IgD-negative memory B cell (primary cell): ENCODE measurements around the gene INTS6. TPM values are rescaled to one million over a fixed set of nuclear protein-coding genes. Genes with fewer than 3 reads are reported as not detected.
A peak's percentile ranks its signal among the peaks of the same experiment; 100 is the strongest.

Experiments
- H3K27ac Mint-ChIP-seq, 3 donors: one replicate each; pipeline ENCODE4 v1.8.0; 2020 to 2022; ENCODE audit warnings: mild to moderate bottlenecking in 3 of 3, mixed read lengths in 3 of 3, moderate library complexity in 1 of 3
- H3K27me3 Mint-ChIP-seq: one replicate; pipeline ENCODE4 v1.8.0; 2021; ENCODE audit warnings: mixed read lengths
- H3K36me3 Mint-ChIP-seq: one replicate; pipeline ENCODE4 v1.8.0; 2020; ENCODE audit warnings: mild to moderate bottlenecking, mixed read lengths
- H3K4me1 Mint-ChIP-seq, 3 donors: one replicate each; pipeline ENCODE4 v1.8.0; 2020 to 2022; ENCODE audit warnings: mixed read lengths in 3 of 3, mild to moderate bottlenecking in 1 of 3
- H3K4me3 Mint-ChIP-seq, 4 donors: one replicate each; pipeline ENCODE4 v1.8.0; 2020 to 2022; ENCODE audit warnings: mild to moderate bottlenecking in 4 of 4, mixed read lengths in 4 of 4, moderate library complexity in 3 of 4
- H3K9me3 Mint-ChIP-seq, 3 donors: one replicate each; pipeline ENCODE4 v1.8.0; 2020 to 2021; ENCODE audit warnings: mixed read lengths in 3 of 3, mild to moderate bottlenecking in 1 of 3
- polyA plus RNA-seq: library from polyadenylated mRNA; unstranded; fragments of 300-500 nt; fragmentation: Illumina TruSeq; gene quantifications from one replicate; pipeline ENCODE4 v1.2.3, GENCODE V29; 2021

The INTS6 gene, protein sequence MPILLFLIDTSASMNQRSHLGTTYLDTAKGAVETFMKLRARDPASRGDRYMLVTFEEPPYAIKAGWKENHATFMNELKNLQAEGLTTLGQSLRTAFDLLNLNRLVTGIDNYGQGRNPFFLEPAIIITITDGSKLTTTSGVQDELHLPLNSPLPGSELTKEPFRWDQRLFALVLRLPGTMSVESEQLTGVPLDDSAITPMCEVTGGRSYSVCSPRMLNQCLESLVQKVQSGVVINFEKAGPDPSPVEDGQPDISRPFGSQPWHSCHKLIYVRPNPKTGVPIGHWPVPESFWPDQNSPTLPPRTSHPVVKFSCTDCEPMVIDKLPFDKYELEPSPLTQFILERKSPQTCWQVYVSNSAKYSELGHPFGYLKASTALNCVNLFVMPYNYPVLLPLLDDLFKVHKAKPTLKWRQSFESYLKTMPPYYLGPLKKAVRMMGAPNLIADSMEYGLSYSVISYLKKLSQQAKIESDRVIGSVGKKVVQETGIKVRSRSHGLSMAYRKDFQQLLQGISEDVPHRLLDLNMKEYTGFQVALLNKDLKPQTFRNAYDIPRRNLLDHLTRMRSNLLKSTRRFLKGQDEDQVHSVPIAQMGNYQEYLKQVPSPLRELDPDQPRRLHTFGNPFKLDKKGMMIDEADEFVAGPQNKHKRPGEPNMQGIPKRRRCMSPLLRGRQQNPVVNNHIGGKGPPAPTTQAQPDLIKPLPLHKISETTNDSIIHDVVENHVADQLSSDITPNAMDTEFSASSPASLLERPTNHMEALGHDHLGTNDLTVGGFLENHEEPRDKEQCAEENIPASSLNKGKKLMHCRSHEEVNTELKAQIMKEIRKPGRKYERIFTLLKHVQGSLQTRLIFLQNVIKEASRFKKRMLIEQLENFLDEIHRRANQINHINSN
- 21.1 TPM for polyA plus RNA-seq

DNA sequence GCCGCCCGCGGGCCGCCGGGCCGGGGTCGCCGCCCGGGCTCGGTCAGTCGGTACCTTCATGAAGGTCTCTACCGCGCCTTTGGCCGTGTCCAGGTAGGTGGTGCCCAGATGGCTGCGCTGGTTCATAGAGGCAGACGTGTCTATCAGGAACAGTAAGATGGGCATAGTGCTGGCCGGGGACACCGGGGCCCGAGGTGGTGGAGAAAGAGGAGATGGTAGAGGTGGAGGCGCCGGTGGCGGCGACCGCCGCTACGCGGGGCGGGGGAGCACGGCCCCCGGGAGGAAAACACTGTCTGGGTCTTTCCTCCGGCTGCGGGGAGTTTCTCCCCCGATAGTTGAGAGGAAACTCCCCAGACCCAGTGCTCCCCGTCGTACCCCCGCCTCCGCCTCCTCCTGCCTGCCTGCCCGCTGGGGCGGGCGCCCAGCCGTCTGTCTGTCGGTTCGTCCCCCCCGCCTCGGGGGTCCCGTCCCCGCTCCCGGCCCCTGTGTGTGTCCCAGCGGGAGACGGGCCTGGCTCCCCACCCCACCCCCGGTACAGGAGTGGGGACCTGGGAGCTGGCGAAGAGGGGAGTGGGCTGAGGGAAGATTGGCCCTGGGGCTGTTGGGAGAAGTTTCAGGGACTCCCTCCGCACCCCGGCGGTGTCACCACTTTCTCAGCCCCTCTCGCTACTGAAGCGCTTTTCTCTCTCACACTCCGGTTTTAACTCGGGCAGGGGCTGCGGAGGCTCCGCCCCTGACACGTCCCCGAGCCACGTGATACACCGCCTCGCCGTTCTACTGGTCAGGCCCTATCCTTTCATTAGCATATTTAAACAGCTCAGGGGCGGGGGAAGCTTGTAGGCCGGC, at the start of gene INTS6:
Gene INTS6, minus strand, starts transcription at position 676 of the 846 bp plus-strand sequence. Its CDS starts 511 bp downstream, at position 165.
- Mint-ChIP-seq H3K27me3 (no peaks in the 10 kb centered on the region), H3K4me3 (peak within 1 kb of the TSS; percentile 81 to 96 (median 96)), H3K27ac (peak within 1 kb of the TSS; percentile 91 to 99 (median 95)), H3K9me3 (no peaks in the 10 kb centered on the region), H3K4me1 (peaks cover 29 to 35% (median 32%) of the 10 kb centered on the region in 3 donors), H3K36me3 (peaks cover 8% of the 10 kb centered on the region)

DNA sequence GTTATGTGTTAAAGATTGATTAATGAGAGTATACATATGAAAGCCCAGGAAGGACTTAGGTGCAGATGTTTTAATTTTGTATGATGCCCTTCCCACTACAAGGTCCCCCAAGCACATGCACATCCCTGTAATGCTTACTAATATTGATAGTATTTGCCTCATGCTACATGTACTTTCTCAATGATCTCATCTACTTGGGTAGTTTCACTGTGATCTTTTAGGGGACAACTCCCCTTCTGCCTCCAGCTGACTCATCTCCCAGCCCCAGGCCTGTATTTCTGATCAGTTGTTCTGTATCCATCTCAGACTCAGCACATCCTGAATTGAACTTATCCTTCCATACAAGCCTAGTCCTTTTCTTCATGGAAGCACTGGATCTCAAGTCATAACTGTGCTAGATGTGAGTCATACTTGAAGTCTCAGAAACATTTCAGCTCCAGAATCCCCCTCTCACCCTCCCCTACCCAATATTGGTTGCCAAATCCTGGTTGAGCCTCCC, 49.4 kb upstream of the INTS6 start:
- H3K27me3 Mint-ChIP-seq, result peaks cover 8% of the 10 kb centered on the region
- H3K9me3 Mint-ChIP-seq, result peaks cover 0 to 2% (median 0%) of the 10 kb centered on the region in 3 donors
- H3K4me3 Mint-ChIP-seq, result no peak overlapping the region
- H3K4me1 Mint-ChIP-seq, result peaks cover 9 to 13% (median 12%) of the 10 kb centered on the region in 3 donors
- H3K27ac Mint-ChIP-seq, result peak overlapping the region in 1 of 3 donors; percentile 2
- H3K36me3 Mint-ChIP-seq, result peaks cover 5% of the 10 kb centered on the region

DNA sequence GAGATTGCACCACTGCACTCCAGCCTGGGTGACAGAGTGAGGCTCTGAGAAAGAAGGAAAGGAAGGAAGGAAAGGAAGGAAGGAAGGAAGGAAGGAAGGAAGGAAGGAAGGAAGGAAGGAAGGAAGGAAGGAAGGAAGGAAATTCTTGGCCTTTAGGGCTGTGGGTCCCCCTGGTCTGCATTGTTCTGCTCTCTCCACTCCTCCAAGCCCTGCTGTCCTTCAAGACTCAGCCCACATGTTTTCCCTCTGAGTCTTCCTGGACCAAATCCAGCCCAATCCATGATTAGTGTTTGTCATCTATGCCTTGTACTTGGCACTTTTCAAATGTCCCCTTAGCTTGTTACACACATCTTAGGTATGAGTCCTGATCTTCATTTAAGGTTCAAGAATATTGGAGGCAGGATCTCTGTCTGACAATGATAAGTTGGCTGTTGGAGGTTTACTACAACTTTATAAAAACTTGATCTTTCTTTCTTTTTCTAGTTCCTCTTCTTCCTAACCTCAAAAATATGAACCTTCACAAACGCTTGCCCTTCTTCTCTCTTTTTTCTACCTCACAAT, 48.8 kb upstream of the INTS6 start:
- Mint-ChIP-seq H3K27me3 (peaks cover 8% of the 10 kb centered on the region), H3K4me3 (peak overlapping the region in 1 of 4 donors; percentile 36), H3K4me1 (peaks cover 9 to 13% (median 12%) of the 10 kb centered on the region in 3 donors), H3K9me3 (peaks cover 0 to 2% (median 0%) of the 10 kb centered on the region in 3 donors), H3K27ac (peak overlapping the region in 1 of 3 donors; percentile 2), H3K36me3 (peaks cover 5% of the 10 kb centered on the region)

DNA sequence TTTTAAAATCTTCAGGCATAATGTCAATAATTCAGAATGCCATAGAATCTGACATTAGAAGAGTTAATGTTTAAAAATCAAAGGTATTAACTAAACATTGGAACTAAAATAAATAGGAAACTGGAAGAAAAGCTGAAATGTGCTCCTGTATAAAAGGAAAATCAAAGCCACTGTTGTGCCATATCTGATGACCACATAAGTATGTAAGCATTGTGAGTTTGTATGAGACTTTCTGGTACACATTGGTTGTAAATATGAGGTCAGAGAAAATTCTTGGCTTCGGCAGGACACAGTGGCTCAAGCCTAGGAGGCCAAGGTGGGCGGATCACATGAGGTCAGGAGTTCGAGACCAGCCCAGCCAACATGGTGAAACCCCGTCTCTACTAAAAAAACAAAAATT, 48.3 kb upstream of the INTS6 start:
- H3K9me3 Mint-ChIP-seq, result peaks cover 0 to 2% (median 0%) of the 10 kb centered on the region in 3 donors

DNA sequence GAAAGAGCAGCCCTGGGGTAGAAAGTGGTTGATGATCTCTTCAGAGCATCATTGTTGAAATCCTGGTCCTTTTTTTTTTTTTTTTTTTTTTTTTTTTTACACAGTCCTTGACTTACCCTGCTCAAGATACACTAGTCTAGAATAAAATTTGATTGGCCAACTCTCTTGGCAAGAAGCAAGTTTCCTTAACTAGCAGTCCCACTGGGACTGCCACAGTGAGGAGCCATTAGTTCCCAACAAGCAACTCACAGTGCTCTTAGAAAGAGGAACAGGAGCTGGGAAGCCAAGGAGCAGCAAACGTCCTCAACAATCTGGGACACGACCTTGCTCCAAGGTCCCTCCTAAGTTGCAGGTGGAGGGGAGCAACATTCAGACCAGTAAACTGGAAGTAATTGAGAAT, 47.9 kb upstream of the INTS6 start:
- Mint-ChIP-seq H3K4me3 (no peak overlapping the region), H3K27me3 (peaks cover 8% of the 10 kb centered on the region), H3K4me1 (peaks cover 9 to 13% (median 12%) of the 10 kb centered on the region in 3 donors), H3K36me3 (peaks cover 3% of the 10 kb centered on the region), H3K27ac (no peak overlapping the region), H3K9me3 (peaks cover 0 to 2% (median 0%) of the 10 kb centered on the region in 3 donors)

More for the DNA sequence above, 48.3 kb upstream of the INTS6 start:
- Mint-ChIP-seq H3K27ac (no peak overlapping the region), H3K4me1 (peaks cover 9 to 13% (median 12%) of the 10 kb centered on the region in 3 donors), H3K4me3 (peak overlapping the region in 1 of 4 donors; percentile 36), H3K27me3 (peaks cover 8% of the 10 kb centered on the region), H3K36me3 (peaks cover 3% of the 10 kb centered on the region)

DNA sequence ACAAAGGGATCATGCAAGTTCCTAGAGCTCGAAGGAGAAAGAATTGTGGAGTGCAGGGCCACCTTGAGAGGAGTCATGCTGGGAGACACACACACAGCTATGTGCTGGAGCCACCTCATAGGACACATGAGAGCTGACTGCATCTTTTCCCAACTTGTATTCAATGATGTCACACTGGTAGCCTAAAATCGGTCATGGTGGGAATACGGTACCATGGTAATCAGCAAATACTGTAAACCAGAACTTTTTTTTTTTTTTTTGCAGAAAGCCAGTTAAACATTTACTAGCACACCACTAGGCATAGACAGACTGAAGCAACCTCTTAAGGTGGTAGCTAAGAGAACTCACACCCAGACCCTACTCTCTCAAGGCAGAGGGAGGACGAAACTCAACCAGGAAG, 47.0 kb upstream of the INTS6 start:
- H3K4me3 Mint-ChIP-seq, result no peak overlapping the region
- no peak overlapping the region for H3K27ac Mint-ChIP-seq
- peaks cover 9 to 13% (median 12%) of the 10 kb centered on the region in 3 donors for H3K4me1 Mint-ChIP-seq
- peaks cover 8% of the 10 kb centered on the region for H3K27me3 Mint-ChIP-seq
- H3K9me3 Mint-ChIP-seq, result peaks cover 0 to 2% (median 0%) of the 10 kb centered on the region in 3 donors
- H3K36me3 Mint-ChIP-seq, result peaks cover 3% of the 10 kb centered on the region

DNA sequence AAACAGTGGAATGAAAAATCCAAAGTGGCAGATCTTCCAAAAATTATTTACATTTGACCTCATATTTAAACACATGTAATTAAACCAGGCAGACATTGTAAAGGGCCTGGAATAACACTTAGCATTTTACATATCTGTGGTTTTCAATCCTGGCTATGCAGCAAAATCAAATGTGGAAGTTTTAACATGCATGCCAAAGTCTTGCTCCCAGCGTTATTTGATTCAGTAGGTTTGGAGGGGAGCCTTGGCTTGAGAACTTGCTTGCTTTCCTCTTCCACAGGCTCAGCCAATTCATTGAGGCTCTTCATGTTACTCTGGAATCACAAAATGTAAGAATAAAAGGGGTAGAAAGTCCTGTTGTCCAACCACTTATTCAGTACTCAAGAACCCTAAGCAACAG, 42.5 kb upstream of the INTS6 start:
- no peak overlapping the region for H3K27ac Mint-ChIP-seq
- H3K27me3 Mint-ChIP-seq, result peaks cover 3% of the 10 kb centered on the region
- no peaks in the 10 kb centered on the region for H3K36me3 Mint-ChIP-seq
- no peaks in the 10 kb centered on the region for H3K9me3 Mint-ChIP-seq
- H3K4me1 Mint-ChIP-seq, result no peaks in the 10 kb centered on the region
- no peak overlapping the region for H3K4me3 Mint-ChIP-seq

DNA sequence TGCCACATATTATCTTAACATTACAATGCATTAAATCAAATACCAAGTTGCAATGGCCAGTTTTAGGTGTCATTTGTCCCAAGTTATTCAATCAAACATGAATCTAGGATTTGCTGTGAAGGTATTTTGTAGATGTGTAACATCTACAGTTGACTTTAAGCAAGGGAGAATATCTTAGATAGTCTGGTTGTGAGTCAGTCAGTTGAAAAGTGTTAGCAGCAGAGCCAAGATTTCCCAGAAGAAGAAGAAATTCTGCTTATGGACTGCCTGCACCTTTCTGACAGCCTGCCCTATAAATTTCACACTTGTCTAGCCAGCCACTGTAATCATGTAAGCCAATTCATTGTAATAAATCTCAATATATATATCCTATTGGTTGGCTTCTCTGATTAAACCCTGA, 41.3 kb upstream of the INTS6 start:
- Mint-ChIP-seq H3K27me3 (peaks cover 1% of the 10 kb centered on the region), H3K36me3 (no peaks in the 10 kb centered on the region), H3K4me3 (no peak overlapping the region), H3K27ac (no peak overlapping the region), H3K4me1 (no peaks in the 10 kb centered on the region), H3K9me3 (no peaks in the 10 kb centered on the region)

DNA sequence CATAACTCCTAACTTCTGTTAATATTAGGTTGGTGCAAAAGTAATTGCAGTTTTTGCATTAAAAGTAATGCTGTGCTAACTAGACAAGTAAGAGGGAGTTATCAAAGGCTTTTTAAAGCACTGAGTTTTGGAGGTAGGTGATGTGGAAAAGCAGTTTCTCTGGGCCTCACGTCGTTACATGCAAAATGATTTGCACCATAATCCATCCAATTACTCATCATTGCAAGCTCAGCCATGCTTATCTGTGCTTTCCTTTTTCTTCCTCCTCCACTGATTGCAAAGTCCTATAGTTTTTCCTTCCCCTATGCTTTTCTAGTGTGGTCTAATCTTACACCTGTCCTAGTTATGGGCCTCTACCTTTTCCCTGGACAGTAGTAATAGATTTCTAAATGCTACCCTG, 35.4 kb upstream of the INTS6 start:
- no peak overlapping the region for H3K4me3 Mint-ChIP-seq
- no peaks in the 10 kb centered on the region for H3K27me3 Mint-ChIP-seq
- H3K36me3 Mint-ChIP-seq, result no peaks in the 10 kb centered on the region
- no peaks in the 10 kb centered on the region for H3K4me1 Mint-ChIP-seq
- H3K27ac Mint-ChIP-seq, result no peak overlapping the region
- peaks cover 0 to 6% (median 0%) of the 10 kb centered on the region in 3 donors for H3K9me3 Mint-ChIP-seq

DNA sequence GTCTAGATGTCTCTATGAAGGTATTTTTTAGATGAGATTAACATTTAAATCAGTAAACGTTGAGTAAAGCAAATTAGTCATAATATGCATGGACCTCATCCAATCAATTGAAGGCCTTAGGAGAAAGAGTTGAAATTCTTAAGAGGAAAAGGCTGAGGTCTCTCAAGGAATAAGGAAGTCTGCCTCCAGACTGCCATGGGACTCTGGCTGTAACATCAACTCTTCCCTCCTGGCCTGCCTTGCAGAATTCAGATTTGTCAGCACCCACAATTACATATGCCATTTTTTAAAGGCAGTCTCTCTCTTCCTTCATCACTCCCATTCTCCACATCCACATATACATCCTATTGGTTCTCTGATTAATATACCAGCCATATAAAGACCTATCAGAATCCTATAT, 28.8 kb upstream of the INTS6 start:
- peaks cover 0 to 8% (median 0%) of the 10 kb centered on the region in 3 donors for H3K9me3 Mint-ChIP-seq
- no peak overlapping the region for H3K27ac Mint-ChIP-seq
- no peaks in the 10 kb centered on the region for H3K27me3 Mint-ChIP-seq
- no peaks in the 10 kb centered on the region for H3K4me1 Mint-ChIP-seq
- no peaks in the 10 kb centered on the region for H3K36me3 Mint-ChIP-seq
- H3K4me3 Mint-ChIP-seq, result no peak overlapping the region

DNA sequence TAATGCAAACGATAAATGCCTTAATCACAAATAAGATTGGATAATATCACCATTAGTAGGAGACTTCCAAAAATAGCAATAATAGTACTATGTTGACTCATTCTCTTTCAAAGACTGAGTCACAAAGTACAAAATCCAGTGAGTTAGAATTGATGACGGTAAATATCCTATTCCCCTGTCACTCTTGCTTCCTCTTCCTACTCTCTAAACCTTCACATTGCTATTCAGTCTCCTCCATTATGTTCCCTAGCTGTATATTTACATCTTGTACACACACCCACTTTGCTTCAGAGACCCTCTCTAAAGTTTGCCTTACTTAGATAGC, 26.3 kb upstream of the INTS6 start:
- H3K4me3 Mint-ChIP-seq, result no peak overlapping the region
- H3K27ac Mint-ChIP-seq, result no peak overlapping the region
- peaks cover 0 to 8% (median 0%) of the 10 kb centered on the region in 3 donors for H3K9me3 Mint-ChIP-seq
- no peaks in the 10 kb centered on the region for H3K36me3 Mint-ChIP-seq
- H3K27me3 Mint-ChIP-seq, result no peaks in the 10 kb centered on the region
- no peaks in the 10 kb centered on the region for H3K4me1 Mint-ChIP-seq

DNA sequence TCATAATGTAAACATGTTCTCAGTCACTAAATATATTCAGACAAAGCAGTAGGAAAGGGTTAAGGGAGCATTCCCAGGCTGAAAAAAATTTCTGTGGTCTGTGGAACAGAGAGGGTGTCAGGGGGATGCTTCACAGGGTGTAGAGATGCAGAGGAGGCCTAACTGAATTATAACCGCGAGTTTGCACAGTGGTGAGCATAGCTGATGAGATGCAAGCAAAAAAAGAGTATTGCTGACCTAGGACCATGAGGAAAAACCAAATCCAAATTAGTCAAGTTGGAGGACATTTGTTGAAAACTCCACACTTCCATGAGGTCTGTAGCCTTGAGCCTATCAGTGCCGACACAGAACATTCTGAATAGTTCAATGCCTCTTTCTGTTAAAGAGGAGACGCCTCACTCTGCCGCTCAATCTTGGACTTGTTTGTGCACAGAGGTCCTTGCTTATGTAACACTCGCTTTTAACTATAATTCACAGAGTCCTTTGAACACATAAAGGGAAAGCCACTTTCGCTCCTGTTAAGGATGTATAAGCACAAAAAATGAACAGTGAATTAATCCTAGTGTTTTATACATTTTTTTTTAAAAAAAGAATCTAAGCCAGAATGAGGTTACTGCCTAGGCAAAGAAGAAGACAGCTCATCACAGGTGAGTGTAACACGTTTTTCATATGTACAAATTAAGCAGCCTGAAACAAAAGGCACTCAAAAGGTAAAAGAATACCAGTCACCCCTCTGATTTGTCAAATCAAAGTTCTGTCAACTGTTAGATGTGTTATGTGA, 25.8 kb upstream of the INTS6 start:
- no peak overlapping the region for H3K4me3 Mint-ChIP-seq
- no peak overlapping the region for H3K27ac Mint-ChIP-seq
- H3K27me3 Mint-ChIP-seq, result no peaks in the 10 kb centered on the region
- no peaks in the 10 kb centered on the region for H3K4me1 Mint-ChIP-seq
- no peaks in the 10 kb centered on the region for H3K36me3 Mint-ChIP-seq
- peaks cover 0 to 6% (median 0%) of the 10 kb centered on the region in 3 donors for H3K9me3 Mint-ChIP-seq

DNA sequence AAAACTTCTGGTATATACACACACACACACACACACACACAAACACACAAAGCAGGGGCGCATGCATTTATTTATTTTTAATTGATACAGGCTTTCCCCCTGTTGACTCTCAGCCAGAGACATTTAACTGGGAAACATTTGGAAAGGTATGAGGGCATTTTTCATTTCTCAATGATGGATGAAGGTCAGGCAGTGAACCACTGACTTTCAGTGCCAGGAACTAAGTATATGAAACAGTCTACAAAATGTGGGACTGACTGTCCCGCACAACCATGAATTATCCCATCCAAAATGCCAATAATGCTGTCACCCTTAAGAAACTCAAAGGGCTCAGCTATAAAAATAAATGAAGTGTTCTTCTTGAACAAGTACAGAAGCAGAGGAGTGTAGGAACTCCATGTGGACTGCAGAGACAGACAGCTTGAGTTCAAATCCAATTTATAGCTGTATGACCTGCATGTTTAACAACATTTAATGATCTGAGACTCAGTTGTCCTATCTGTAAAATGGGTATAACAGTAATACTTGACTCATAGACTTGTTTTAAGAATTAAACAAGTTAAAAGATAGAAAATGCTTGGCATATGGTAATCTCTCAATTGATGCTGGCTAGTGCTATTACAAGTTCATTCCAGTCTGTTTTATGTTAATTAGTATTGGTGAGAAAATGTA, 25.0 kb upstream of the INTS6 start:
- Mint-ChIP-seq H3K4me1 (no peaks in the 10 kb centered on the region), H3K4me3 (no peak overlapping the region), H3K27ac (no peak overlapping the region), H3K9me3 (no peaks in the 10 kb centered on the region), H3K36me3 (no peaks in the 10 kb centered on the region), H3K27me3 (no peaks in the 10 kb centered on the region)
